GM10248 (cell line): ENCODE measurements around the gene OR1Q1.
"Not testable (repeated sequence)": the region's sequence is repeated elsewhere in the genome, so short reads cannot be mapped to it uniquely, and the experiment has no call there.

Experiments used
- CTCF ChIA-PET: fragments of 300-600 bp; sonication (Branson Sonifier 250); formaldehyde crosslinking; extraction: SDS; loops from one replicate; lab custom pipeline; 2021; ENCODE audit warnings: antibody characterized with exemption; lab: Yijun Ruan, JAX
- POLR2A ChIA-PET: fragments of 350-650 bp; sonication (Branson Sonifier 250); formaldehyde crosslinking; extraction: SDS; loops from one replicate; lab custom pipeline; 2020; ENCODE audit warnings: antibody characterized with exemption; lab: Yijun Ruan, JAX
- DNase-seq: peaks from one replicate; pipeline ENCODE4 v3.0.0; 2012; ENCODE audit errors: extremely low spot score
- CTCF ChIP-seq: IDR thresholded peaks from 2 replicates; pipeline ENCODE4 v1.5.1; 2012; ENCODE audit warnings: mild to moderate bottlenecking, low read depth; ENCODE audit errors: extremely low read depth, missing control alignments, control extremely low read depth

Gene OR1Q1

GRCh38 chr9:122614362-122614761 lies at the start of gene OR1Q1:
TSS of gene OR1Q1 (plus strand) at chr9:122614738. CDS start at chr9:122614738, 0 bp downstream.
- ChIA-PET CTCF (no interaction called here), POLR2A (no interaction called here)
- no peak for DNase-seq
- TF ChIP-seq CTCF: no peak

GRCh38 chr9:122567901-122568300 lies 46.6 kb upstream of the OR1Q1 start:
- no peak for TF ChIP-seq CTCF
- no peak for DNase-seq
- CTCF ChIA-PET: no interaction called here
- POLR2A ChIA-PET: no interaction called here

GRCh38 chr9:122572456-122572855 lies 42.1 kb upstream of the OR1Q1 start:
- TF ChIP-seq CTCF: no peak
- ChIA-PET CTCF (interaction anchor here (0.9 to 1.7 kb wide), 3 partner anchors 8 to 206 kb away, joined by 3 to 4 read pairs (median 3); no protein-coding TSS in a partner anchor), POLR2A (no interaction called here)
- no peak for DNase-seq

- DNase-seq: no peak
- POLR2A ChIA-PET: no interaction called here
- TF ChIP-seq CTCF: no peak
- CTCF ChIA-PET: no interaction called here
Measured at GRCh38 chr9:122579874-122580273, 34.7 kb upstream of the OR1Q1 start.

GRCh38 chr9:122580360-122580759 lies 34.2 kb upstream of the OR1Q1 start:
- CTCF ChIA-PET: no interaction called here
- POLR2A ChIA-PET: no interaction called here
- TF ChIP-seq CTCF: no peak
- DNase-seq: no peak

GRCh38 chr9:122583284-122583683 lies 31.3 kb upstream of the OR1Q1 start, which contains the start of gene OR1L8:
TSS of gene OR1L8 (minus strand) at chr9:122583384. CDS start at chr9:122568477, 14,907 bp downstream.
- DNase-seq, POLR2A ChIA-PET, CTCF ChIA-PET: not testable (repeated sequence)

GRCh38 chr9:122605691-122606090 lies 8.8 kb upstream of the OR1Q1 start:
- CTCF ChIA-PET: interaction anchor here (1.4 kb wide), 1 partner anchor 8 kb away, joined by 3 read pairs; no protein-coding TSS in a partner anchor
- no peak for DNase-seq
- POLR2A ChIA-PET: no interaction called here

More at GRCh38 chr9:122605691-122606090, 8.8 kb upstream of the OR1Q1 start:
- TF ChIP-seq CTCF: no peak
